Astrocyte of the spinal cord (primary cell): ENCODE results near the gene ZNF423.

Experiments
- DNase-seq: peaks from one replicate; pipeline ENCODE4 v3.0.0; 2011; ENCODE audit warnings: low read depth, low spot score
- H3K4me3 ChIP-seq: 2 replicates; pipeline ENCODE4 v1.5.1; 2011; ENCODE audit warnings: low read depth, mild to moderate bottlenecking, low read length, moderate library complexity
- CTCF ChIP-seq: IDR thresholded peaks from 2 replicates; pipeline ENCODE4 v1.5.1; 2012; ENCODE audit warnings: low read depth, mild to moderate bottlenecking, low read length, inconsistent platforms
- in situ Hi-C: cut with HindIII; loops from 2 replicates; pipeline ENCODE4 v1.10.0; 2017; ENCODE audit warnings: low sequenced_read_pairs

The ZNF423 gene

GRCh38 chr16:49489686-49490320 is 366.1 kb downstream of the ZNF423 start:
- no peak overlapping the region for H3K4me3 ChIP-seq
- in situ Hi-C loops: no loop called here
- DNase-seq: no peak
- no peak for TF ChIP-seq CTCF

GRCh38 chr16:49488740-49489525 is 367.0 kb downstream of the ZNF423 start:
- TF ChIP-seq CTCF: no peak
- no peak overlapping the region for H3K4me3 ChIP-seq
- in situ Hi-C loops: no loop called here
- DNase-seq: no peak

DNA sequence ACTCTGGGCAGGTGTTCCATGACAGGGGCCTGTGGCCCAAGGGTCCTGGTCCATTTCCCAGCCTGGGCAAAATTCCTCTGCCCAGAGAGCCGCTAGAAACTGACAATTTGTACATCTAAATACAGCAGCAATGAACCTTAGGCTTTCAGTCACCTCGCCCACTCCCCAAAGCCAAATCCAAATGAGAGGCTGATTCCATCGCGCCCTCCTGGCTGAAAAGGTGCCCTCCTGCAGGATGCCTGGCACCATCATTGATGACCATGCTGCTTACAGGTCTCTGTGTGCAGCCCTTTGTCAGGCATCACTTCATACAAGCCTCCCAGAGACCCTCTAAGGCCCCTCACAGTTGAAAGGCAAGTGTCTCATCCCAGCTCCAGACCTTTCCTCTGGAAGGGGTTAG is 367.6 kb downstream of the ZNF423 start:
- no peak overlapping the region for H3K4me3 ChIP-seq
- DNase-seq: no peak
- TF ChIP-seq CTCF: no peak
- in situ Hi-C loops: no loop called here

DNA sequence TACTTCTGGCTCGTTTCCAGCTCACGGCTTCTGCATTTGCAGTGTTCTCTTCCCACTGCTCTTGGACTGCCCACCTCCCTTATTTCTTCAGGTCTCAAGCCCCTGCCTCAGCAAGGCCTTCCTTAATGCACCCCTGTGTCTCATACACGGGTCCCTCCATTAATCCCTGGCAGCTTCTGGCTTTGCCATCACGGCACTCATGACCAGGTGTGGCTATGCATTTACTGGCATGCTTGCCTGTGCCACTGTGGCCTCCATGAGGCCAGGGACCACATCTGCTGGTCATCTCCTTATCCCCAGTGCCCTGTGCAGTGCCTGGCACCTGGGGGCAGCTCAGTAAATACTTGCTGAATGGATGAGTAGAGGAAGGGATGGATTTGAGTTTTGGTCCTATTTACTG is 368.2 kb downstream of the ZNF423 start:
- no peak for DNase-seq
- TF ChIP-seq CTCF: no peak
- in situ Hi-C loops: no loop called here
- no peak overlapping the region for H3K4me3 ChIP-seq

GRCh38 chr16:49486400-49486799 is 369.5 kb downstream of the ZNF423 start:
- H3K4me3 ChIP-seq: no peak overlapping the region
- in situ Hi-C loops: no loop called here
- TF ChIP-seq CTCF: no peak
- DNase-seq: no peak

- TF ChIP-seq CTCF: no peak
- in situ Hi-C loops: no loop called here
Observed at GRCh38 chr16:49485663-49486062, 370.2 kb downstream of the ZNF423 start.

More at GRCh38 chr16:49485663-49486062, 370.2 kb downstream of the ZNF423 start:
- no peak for DNase-seq
- no peak overlapping the region for H3K4me3 ChIP-seq
